SK-N-MC (cell line): ENCODE results near the gene RPS27A.

ENCODE experiments used
- EZH2 ChIP-seq: fragments of 200-600 bp; sonication (generic); IDR thresholded peaks from one replicate; pipeline ENCODE4 v1.6.1; 2017; ENCODE audit warnings: antibody characterized with exemption
- FOXP2 ChIP-seq: optimal IDR thresholded peaks from 2 replicates; pipeline ENCODE3; 2011; ENCODE audit warnings: mild to moderate bottlenecking, moderate library complexity; ENCODE audit not compliant: insufficient read depth; ENCODE audit errors: extremely low read length, control extremely low read depth
- POLR2AphosphoS5 ChIP-seq: IDR thresholded peaks from 2 replicates; pipeline ENCODE4 v1.6.1; 2012; ENCODE audit warnings: mild to moderate bottlenecking, low read depth, low read length, borderline replicate concordance

DNA sequence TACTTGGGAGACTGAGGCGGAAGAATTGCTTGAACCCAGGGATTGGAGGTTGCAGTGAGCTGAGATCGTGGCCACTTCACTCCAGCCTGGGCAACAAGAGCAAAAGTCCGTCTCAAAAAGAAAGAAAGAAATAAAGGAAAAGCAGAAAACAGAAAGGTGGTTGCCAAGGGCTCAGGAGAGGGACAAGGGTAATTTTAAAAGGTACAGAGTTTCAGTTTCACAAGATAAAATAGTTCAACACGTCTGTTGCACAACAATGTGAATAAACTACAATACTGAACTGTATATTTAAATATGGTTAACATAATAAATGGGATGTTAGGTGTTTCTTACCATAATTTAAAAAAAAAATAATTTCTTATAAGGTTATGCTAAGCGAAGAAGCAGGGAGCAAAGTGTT is 12.9 kb downstream of the RPS27A start:
- no peak for TF ChIP-seq EZH2
- no peak for TF ChIP-seq POLR2AphosphoS5
- TF ChIP-seq FOXP2: no peak
